Vagina (tissue), 2 donors: ENCODE data around the gene PLCD4.

Source experiments
- POLR2A ChIP-seq, 2 donors: fragments of 450-650 bp; IDR thresholded peaks; one replicate each; pipeline ENCODE4 v1.6.1; 2017; ENCODE audit warnings: antibody characterized with exemption in 2 of 2, mild to moderate bottlenecking in 2 of 2, moderate library complexity in 2 of 2
- TF ChIP-seq, protein P1 (sequence below), 3 experiments: fragments of 450-650 bp in 2 of 3; fragments of 200-600 bp in 1 of 3; sonication (generic) in 1 of 3; IDR thresholded peaks; one replicate each; pipeline ENCODE4 v1.5.1; 2017 to 2019; ENCODE audit warnings: antibody characterized with exemption in 3 of 3, mild to moderate bottlenecking in 2 of 3, moderate library complexity in 2 of 3

DNA sequence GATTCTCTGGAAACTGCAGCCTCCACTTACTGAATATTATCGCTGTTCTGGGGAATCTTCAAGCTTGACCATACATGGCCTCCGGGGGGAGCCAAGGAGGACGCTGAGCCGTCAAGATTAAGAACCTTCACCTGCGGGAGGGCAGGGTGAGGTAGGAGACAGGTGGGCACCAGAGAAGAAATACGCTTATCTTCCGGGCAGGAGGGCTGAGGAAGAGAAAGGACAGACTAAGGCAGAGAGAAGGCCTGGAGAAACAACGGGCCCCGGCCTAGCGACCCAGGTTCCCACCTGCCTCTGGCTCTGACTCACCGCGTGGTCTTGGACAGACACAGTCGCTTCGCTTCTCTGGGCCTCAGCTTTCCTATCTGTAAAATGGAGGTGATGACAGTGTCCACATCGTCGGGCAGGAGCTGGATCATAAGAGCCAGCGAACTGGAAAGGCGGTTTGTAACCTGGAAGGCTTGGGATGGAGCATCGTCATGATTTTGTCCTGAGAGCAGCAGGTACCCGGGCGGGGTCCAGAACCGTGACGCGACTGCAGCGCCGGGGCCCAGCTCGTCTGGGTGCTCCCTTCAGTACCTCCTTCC, 51.1 kb downstream of the PLCD4 start:
- TF ChIP-seq, protein P1, sequence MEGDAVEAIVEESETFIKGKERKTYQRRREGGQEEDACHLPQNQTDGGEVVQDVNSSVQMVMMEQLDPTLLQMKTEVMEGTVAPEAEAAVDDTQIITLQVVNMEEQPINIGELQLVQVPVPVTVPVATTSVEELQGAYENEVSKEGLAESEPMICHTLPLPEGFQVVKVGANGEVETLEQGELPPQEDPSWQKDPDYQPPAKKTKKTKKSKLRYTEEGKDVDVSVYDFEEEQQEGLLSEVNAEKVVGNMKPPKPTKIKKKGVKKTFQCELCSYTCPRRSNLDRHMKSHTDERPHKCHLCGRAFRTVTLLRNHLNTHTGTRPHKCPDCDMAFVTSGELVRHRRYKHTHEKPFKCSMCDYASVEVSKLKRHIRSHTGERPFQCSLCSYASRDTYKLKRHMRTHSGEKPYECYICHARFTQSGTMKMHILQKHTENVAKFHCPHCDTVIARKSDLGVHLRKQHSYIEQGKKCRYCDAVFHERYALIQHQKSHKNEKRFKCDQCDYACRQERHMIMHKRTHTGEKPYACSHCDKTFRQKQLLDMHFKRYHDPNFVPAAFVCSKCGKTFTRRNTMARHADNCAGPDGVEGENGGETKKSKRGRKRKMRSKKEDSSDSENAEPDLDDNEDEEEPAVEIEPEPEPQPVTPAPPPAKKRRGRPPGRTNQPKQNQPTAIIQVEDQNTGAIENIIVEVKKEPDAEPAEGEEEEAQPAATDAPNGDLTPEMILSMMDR (IDR thresholded peaks at IDR 0.05) = no peak
- TF ChIP-seq POLR2A (IDR thresholded peaks at IDR 0.05) = no peak
